SKM-1 treated with dmso at 0.1 percent for 144 hours (cell line): ENCODE data around the gene ZNHIT1.
"Not testable (repeated sequence)": the region's sequence is repeated elsewhere in the genome, so short reads cannot be mapped to it uniquely, and the experiment has no call there.

Experiments
- DNase-seq: peaks from one replicate; lab custom pipeline; 2025; ENCODE audit not compliant: unreplicated experiment; lab: John Stamatoyannopoulos, UW

The ZNHIT1 gene

GRCh38 chr7:101240226-101241014 lies 22.5 kb downstream of the ZNHIT1 start:
- DNase-seq = no peak

- peak; percentile 74 for DNase-seq
These were observed 23.0 kb downstream of the ZNHIT1 start for GRCh38 chr7:101241015-101241363.

GRCh38 chr7:101241443-101242349 lies 23.7 kb downstream of the ZNHIT1 start:
- DNase-seq = peak; percentile 62

GRCh38 chr7:101243646-101244374 lies 25.8 kb downstream of the ZNHIT1 start:
- no peak for DNase-seq

GRCh38 chr7:101244375-101245146 lies 26.6 kb downstream of the ZNHIT1 start, which contains the start of gene FIS1:
TSS of gene FIS1 (minus strand) at chr7:101245081. CDS start at chr7:101245004, 77 bp downstream.
- peak; percentile 90 for DNase-seq

- DNase-seq = no peak
These were observed 27.2 kb downstream of the ZNHIT1 start for GRCh38 chr7:101245147-101245668.

- DNase-seq = no peak
These were observed 30.3 kb downstream of the ZNHIT1 start for GRCh38 chr7:101248276-101248675.

GRCh38 chr7:101250324-101250723 lies 32.4 kb downstream of the ZNHIT1 start:
- DNase-seq = no peak

GRCh38 chr7:101251871-101252659 lies 34.1 kb downstream of the ZNHIT1 start:
- DNase-seq = peak; percentile 98

GRCh38 chr7:101253199-101253598 lies 35.2 kb downstream of the ZNHIT1 start:
- not testable (repeated sequence) for DNase-seq

- no peak for DNase-seq
These were observed 37.8 kb downstream of the ZNHIT1 start for GRCh38 chr7:101255796-101256195.

GRCh38 chr7:101258243-101258731 lies 40.3 kb downstream of the ZNHIT1 start:
- no peak for DNase-seq

GRCh38 chr7:101264102-101264706 lies 46.2 kb downstream of the ZNHIT1 start:
- DNase-seq = peak; percentile 43

- DNase-seq = no peak
These were observed 47.9 kb downstream of the ZNHIT1 start for GRCh38 chr7:101265622-101266516.

- no peak for DNase-seq
These were observed 51.7 kb downstream of the ZNHIT1 start for GRCh38 chr7:101269664-101270063.

GRCh38 chr7:101271021-101271420 lies 53.1 kb downstream of the ZNHIT1 start:
- no peak for DNase-seq

GRCh38 chr7:101273206-101273605 lies 55.2 kb downstream of the ZNHIT1 start:
- no peak for DNase-seq
